GM12878 (cell line): ENCODE measurements around the gene PRKCE. TPM values are rescaled to one million over a fixed set of nuclear protein-coding genes. Genes with fewer than 3 reads are reported as not detected.

Experiments
- ASH2L ChIP-seq: fragments of 300-600, 200-600 bp; sonication (generic); IDR thresholded peaks from 2 replicates; pipeline ENCODE4 v1.6.1; 2017; ENCODE audit warnings: low read depth, mild to moderate bottlenecking, borderline replicate concordance
- BHLHE40 ChIP-seq, 2 experiments: fragments of 450-650 bp in 1 of 2; IDR thresholded peaks; 2 replicates each; pipeline ENCODE4 v1.6.1; 2011 to 2017; ENCODE audit warnings: low read depth in 2 of 2, borderline replicate concordance in 1 of 2, improper control_type of control experiment in 1 of 2, low read length in 1 of 2, mild to moderate bottlenecking in 1 of 2
- CHD4 ChIP-seq: fragments of 200-600 bp; sonication (generic); IDR thresholded peaks from 2 replicates; pipeline ENCODE4 v1.6.1; 2016; ENCODE audit warnings: mild to moderate bottlenecking
- GATAD2B ChIP-seq: fragments of 450-650 bp; conservative IDR thresholded peaks from 2 replicates; pipeline ENCODE4 v1.6.1; 2017; ENCODE audit warnings: low read depth, mild to moderate bottlenecking, moderate library complexity
- HDAC2 ChIP-seq: fragments of 200-600 bp; sonication (generic); IDR thresholded peaks from 2 replicates; pipeline ENCODE4 v1.6.1; 2017
- HDGF ChIP-seq: fragments of 450-650 bp; IDR thresholded peaks from 2 replicates; pipeline ENCODE4 v1.6.1; 2016; ENCODE audit warnings: antibody characterized with exemption
- IKZF1 ChIP-seq: fragments of 450-650 bp; conservative IDR thresholded peaks from 2 replicates; pipeline ENCODE4 v1.6.1; 2017; ENCODE audit warnings: antibody characterized with exemption, mild to moderate bottlenecking
- IKZF2 ChIP-seq, 2 experiments: fragments of 450-650 bp; IDR thresholded peaks; 2 replicates each; pipeline ENCODE4 v1.6.1; 2017; ENCODE audit warnings: mild to moderate bottlenecking in 2 of 2, moderate library complexity in 2 of 2
- JUNB ChIP-seq: IDR thresholded peaks from 2 replicates; pipeline ENCODE4 v1.6.1; 2016; ENCODE audit warnings: antibody characterized with exemption, mild to moderate bottlenecking
- MTA3 ChIP-seq: IDR thresholded peaks from 2 replicates; pipeline ENCODE4 v1.6.1; 2012; ENCODE audit warnings: low read length, inconsistent platforms, borderline replicate concordance
- NFIC ChIP-seq: IDR thresholded peaks from 2 replicates; pipeline ENCODE4 v1.6.1; 2012; ENCODE audit warnings: low read depth, mild to moderate bottlenecking, inconsistent platforms, low read length, moderate library complexity
- NFYB ChIP-seq: IDR thresholded peaks from 2 replicates; pipeline ENCODE4 v1.6.1; 2011; ENCODE audit warnings: low read depth, mild to moderate bottlenecking, low read length, improper control_type of control experiment, moderate library complexity; ENCODE audit not compliant: insufficient read depth
- NR2C2 ChIP-seq: IDR thresholded peaks from 2 replicates; pipeline ENCODE4 v1.6.1; 2011; ENCODE audit warnings: borderline replicate concordance, low read depth; ENCODE audit not compliant: control insufficient read depth, insufficient read length
- POLR2AphosphoS2 ChIP-seq: IDR thresholded peaks from 2 replicates; pipeline ENCODE4 v1.6.1; 2011; ENCODE audit warnings: low read depth, mild to moderate bottlenecking, low read length, improper control_type of control experiment, moderate library complexity
- POU2F2 ChIP-seq: IDR thresholded peaks from 3 replicates; pipeline ENCODE4 v1.6.1; 2011; ENCODE audit warnings: low read depth, mild to moderate bottlenecking, low read length, borderline replicate concordance
- SPI1 ChIP-seq: IDR thresholded peaks from 2 replicates; pipeline ENCODE4 v1.6.1; 2011; ENCODE audit warnings: low read depth, mild to moderate bottlenecking, low read length, moderate library complexity, borderline replicate concordance; ENCODE audit not compliant: insufficient read depth
- TAF1 ChIP-seq: IDR thresholded peaks from 2 replicates; pipeline ENCODE4 v1.6.1; 2011; ENCODE audit warnings: mild to moderate bottlenecking, low read depth, low read length, borderline replicate concordance
- TCF7 ChIP-seq: IDR thresholded peaks from 2 replicates; pipeline ENCODE4 v1.6.1; 2014; ENCODE audit warnings: antibody characterized with exemption, borderline replicate concordance
- ZNF217 ChIP-seq: fragments of 450-650 bp; IDR thresholded peaks from 2 replicates; pipeline ENCODE4 v1.6.1; 2017; ENCODE audit warnings: antibody characterized with exemption, mild to moderate bottlenecking
- ZNF274 ChIP-seq: IDR thresholded peaks from one replicate; pipeline ENCODE4 v1.8.0; 2011; ENCODE audit not compliant: insufficient read length, insufficient read depth
- polyA plus RNA-seq, 11 experiments: library from polyadenylated mRNA; depleted of rRNA in 4 of 11; unstranded in 6 of 11; stranded (reverse) in 5 of 11; fragments of >200 nt; fragmentation: Nextera tagmentation in 4 of 11; fragmentation: Illumina TruSeq in 1 of 11; extraction: Ambion mirVana in 4 of 11; extraction: Trizol in 1 of 11; gene quantifications; 1 replicate in 1 of 11; 2 replicates in 10 of 11; pipeline versions ENCODE4 v1.2.1 to v1.2.3, GENCODE V29; 2011 to 2016; ENCODE audit warnings: inconsistent platforms in 2 of 11, missing spikeins in 2 of 11, low read depth in 1 of 11
- total RNA-seq, 4 experiments: library from RNA; depleted of rRNA in 3 of 4; stranded (reverse); fragments of >200 nt in 3 of 4; fragmentation: Illumina TruSeq in 1 of 4; extraction: Trizol in 1 of 4; gene quantifications; 2 replicates each; pipeline versions ENCODE4 v1.2.1 to v1.2.3, GENCODE V29; 2013 to 2021
- TF ChIP-seq, protein P1 (sequence below): IDR thresholded peaks from 2 replicates; pipeline ENCODE4 v1.6.1; 2011; ENCODE audit warnings: borderline replicate concordance, low read depth, mild to moderate bottlenecking, moderate library complexity, mixed read lengths, low read length; ENCODE audit not compliant: insufficient read depth; ENCODE audit errors: extremely low read length
- TF ChIP-seq, protein P2 (sequence below), 3 experiments: IDR thresholded peaks in 2 of 3; conservative IDR thresholded peaks in 1 of 3; 2 replicates each; pipeline ENCODE4 v1.5.1; 2011; ENCODE audit warnings: low read depth in 3 of 3, low read length in 3 of 3, mild to moderate bottlenecking in 3 of 3, control low read depth in 2 of 3, moderate library complexity in 2 of 3, inconsistent platforms in 1 of 3, mixed read lengths in 1 of 3; ENCODE audit not compliant: control insufficient read depth in 2 of 3, insufficient read depth in 1 of 3; ENCODE audit errors: extremely low read depth in 1 of 3
- TF ChIP-seq, protein P3 (sequence below): IDR thresholded peaks from 2 replicates; pipeline ENCODE4 v1.6.1; 2012; ENCODE audit warnings: low read length, inconsistent platforms
- TF ChIP-seq, protein P4 (sequence below): fragments of 450-650 bp; IDR thresholded peaks from 2 replicates; pipeline ENCODE4 v1.6.1; 2017; ENCODE audit warnings: mild to moderate bottlenecking, moderate library complexity

The PRKCE gene
- total and polyA plus RNA-seq, 10 of the 15 experiments (the other 5 are each of a cell fraction or from before 2014, with no cell fraction given), result 2.6 to 28.2 (median 11.3) TPM

DNA sequence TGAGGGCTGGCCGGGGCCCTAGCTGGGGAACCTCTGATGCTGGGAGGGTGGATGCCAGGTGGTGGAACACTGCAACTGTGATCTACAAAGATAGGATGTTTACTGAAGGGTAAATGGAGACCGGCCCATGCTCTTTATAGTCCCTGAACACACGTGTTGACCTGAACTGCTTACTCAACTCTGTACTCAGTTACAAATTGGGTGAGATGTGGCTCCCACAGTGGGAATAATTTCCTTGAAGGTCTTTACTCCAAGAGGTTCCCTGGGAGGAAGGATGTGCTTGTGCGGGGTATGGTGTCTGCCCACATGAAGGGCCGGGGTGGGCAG lies 254.1 kb downstream of the PRKCE start (continued):
- TF ChIP-seq, protein P1, sequence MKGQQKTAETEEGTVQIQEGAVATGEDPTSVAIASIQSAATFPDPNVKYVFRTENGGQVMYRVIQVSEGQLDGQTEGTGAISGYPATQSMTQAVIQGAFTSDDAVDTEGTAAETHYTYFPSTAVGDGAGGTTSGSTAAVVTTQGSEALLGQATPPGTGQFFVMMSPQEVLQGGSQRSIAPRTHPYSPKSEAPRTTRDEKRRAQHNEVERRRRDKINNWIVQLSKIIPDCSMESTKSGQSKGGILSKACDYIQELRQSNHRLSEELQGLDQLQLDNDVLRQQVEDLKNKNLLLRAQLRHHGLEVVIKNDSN, result no peak
- TF ChIP-seq POU2F2, result no peak
- TF ChIP-seq ZNF274, result no peak
- TF ChIP-seq ASH2L, result no peak
- peak; percentile 28 to 59; a peak in 2 of 4 replicates for TF ChIP-seq BHLHE40 (IDR thresholded peaks at IDR 0.05; ENCODE audit: borderline replicate concordance in 1 of 2, low read depth in 2 of 2, low read length in 1 of 2)
- TF ChIP-seq POLR2AphosphoS2, result no peak
- TF ChIP-seq HDAC2, result no peak
- TF ChIP-seq, protein P2, sequence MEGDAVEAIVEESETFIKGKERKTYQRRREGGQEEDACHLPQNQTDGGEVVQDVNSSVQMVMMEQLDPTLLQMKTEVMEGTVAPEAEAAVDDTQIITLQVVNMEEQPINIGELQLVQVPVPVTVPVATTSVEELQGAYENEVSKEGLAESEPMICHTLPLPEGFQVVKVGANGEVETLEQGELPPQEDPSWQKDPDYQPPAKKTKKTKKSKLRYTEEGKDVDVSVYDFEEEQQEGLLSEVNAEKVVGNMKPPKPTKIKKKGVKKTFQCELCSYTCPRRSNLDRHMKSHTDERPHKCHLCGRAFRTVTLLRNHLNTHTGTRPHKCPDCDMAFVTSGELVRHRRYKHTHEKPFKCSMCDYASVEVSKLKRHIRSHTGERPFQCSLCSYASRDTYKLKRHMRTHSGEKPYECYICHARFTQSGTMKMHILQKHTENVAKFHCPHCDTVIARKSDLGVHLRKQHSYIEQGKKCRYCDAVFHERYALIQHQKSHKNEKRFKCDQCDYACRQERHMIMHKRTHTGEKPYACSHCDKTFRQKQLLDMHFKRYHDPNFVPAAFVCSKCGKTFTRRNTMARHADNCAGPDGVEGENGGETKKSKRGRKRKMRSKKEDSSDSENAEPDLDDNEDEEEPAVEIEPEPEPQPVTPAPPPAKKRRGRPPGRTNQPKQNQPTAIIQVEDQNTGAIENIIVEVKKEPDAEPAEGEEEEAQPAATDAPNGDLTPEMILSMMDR (IDR thresholded peaks at IDR 0.05 in 2 of 3, conservative IDR thresholded peaks at IDR 0.05 in 1 of 3; ENCODE audit: control insufficient read depth in 2 of 3, extremely low read depth in 1 of 3, insufficient read depth in 1 of 3, low read depth in 3 of 3, low read length in 3 of 3), result no peak
- no peak for TF ChIP-seq CHD4
- no peak for TF ChIP-seq TCF7
- TF ChIP-seq HDGF, result no peak
- no peak for TF ChIP-seq NR2C2
- TF ChIP-seq JUNB, result peak; percentile 43; the same call in 1 of the 2 replicates
- peak; percentile 23; the same call in 1 of the 2 replicates for TF ChIP-seq NFIC
- no peak for TF ChIP-seq TAF1
- TF ChIP-seq IKZF1, result peak; percentile 32
- TF ChIP-seq IKZF2 (IDR thresholded peaks at IDR 0.05), result peak; percentile 20 to 35; a peak in 1 of 4 replicates
- TF ChIP-seq MTA3, result no peak
- TF ChIP-seq SPI1, result no peak
- TF ChIP-seq, protein P3, sequence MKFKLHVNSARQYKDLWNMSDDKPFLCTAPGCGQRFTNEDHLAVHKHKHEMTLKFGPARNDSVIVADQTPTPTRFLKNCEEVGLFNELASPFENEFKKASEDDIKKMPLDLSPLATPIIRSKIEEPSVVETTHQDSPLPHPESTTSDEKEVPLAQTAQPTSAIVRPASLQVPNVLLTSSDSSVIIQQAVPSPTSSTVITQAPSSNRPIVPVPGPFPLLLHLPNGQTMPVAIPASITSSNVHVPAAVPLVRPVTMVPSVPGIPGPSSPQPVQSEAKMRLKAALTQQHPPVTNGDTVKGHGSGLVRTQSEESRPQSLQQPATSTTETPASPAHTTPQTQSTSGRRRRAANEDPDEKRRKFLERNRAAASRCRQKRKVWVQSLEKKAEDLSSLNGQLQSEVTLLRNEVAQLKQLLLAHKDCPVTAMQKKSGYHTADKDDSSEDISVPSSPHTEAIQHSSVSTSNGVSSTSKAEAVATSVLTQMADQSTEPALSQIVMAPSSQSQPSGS, result peak; percentile 20; the same call in 1 of the 2 replicates
- no peak for TF ChIP-seq GATAD2B
- TF ChIP-seq ZNF217, result no peak
- no peak for TF ChIP-seq NFYB
- TF ChIP-seq, protein P4, sequence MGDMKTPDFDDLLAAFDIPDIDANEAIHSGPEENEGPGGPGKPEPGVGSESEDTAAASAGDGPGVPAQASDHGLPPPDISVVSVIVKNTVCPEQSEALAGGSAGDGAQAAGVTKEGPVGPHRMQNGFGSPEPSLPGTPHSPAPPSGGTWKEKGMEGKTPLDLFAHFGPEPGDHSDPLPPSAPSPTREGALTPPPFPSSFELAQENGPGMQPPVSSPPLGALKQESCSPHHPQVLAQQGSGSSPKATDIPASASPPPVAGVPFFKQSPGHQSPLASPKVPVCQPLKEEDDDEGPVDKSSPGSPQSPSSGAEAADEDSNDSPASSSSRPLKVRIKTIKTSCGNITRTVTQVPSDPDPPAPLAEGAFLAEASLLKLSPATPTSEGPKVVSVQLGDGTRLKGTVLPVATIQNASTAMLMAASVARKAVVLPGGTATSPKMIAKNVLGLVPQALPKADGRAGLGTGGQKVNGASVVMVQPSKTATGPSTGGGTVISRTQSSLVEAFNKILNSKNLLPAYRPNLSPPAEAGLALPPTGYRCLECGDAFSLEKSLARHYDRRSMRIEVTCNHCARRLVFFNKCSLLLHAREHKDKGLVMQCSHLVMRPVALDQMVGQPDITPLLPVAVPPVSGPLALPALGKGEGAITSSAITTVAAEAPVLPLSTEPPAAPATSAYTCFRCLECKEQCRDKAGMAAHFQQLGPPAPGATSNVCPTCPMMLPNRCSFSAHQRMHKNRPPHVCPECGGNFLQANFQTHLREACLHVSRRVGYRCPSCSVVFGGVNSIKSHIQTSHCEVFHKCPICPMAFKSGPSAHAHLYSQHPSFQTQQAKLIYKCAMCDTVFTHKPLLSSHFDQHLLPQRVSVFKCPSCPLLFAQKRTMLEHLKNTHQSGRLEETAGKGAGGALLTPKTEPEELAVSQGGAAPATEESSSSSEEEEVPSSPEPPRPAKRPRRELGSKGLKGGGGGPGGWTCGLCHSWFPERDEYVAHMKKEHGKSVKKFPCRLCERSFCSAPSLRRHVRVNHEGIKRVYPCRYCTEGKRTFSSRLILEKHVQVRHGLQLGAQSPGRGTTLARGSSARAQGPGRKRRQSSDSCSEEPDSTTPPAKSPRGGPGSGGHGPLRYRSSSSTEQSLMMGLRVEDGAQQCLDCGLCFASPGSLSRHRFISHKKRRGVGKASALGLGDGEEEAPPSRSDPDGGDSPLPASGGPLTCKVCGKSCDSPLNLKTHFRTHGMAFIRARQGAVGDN, result no peak
